22Rv1 (cell line): ENCODE data around the gene FAM83E.

ENCODE experiments used
- CTCF ChIP-seq: fragments of 450-650 bp; IDR thresholded peaks from 2 replicates; pipeline ENCODE4 v1.5.1; 2017; ENCODE audit warnings: mild to moderate bottlenecking
- ZFX ChIP-seq: fragments of 450-650 bp; IDR thresholded peaks from 2 replicates; pipeline ENCODE4 v1.6.1; 2017; ENCODE audit warnings: antibody characterized with exemption, borderline replicate concordance

- no peak for TF ChIP-seq CTCF
- TF ChIP-seq ZFX = no peak
Measured at GRCh38 chr19:48661711-48662090, 46.8 kb upstream of the FAM83E start.
